ENCODE results near the gene SUMO4.
"Not testable (repeated sequence)": the region's sequence is repeated elsewhere in the genome, so short reads cannot be mapped to it uniquely, and the experiment has no call there.

The SUMO4 gene

GRCh38 chr6:149433881-149434280 lies 33.8 kb downstream of the SUMO4 start:
- DNase-seq: no peak

DNA sequence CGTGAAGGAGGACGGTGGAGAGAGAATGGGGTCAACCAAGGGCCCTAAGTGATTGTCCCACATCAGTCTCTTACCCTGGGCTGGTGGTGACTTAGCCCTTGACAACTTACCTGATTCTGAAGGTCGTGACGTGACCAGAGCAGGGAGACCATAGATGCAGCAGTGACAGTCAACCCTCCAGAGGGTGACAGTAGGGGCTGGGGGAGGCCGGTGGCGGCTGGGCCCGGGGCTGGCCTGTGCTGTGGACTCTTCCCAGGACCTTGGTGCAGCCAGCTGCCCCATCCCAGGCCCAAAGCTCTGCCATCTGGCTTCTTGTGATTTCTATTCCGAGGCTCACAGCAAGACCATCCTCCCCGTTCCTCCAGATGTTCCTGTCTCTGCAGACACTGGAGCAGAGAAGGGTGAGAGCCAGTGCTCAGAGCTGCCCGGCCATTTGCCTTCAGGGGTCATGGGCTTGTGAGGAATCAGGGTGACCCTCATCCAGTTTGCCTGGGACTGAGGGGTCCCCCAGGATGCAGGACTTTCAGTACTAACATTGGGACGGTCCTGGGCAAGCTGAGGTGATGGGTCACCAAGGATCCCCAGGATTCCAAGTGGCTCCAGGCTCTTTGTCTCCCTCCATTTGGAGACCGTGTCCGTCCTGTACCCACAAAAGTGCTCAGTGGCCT lies 36.0 kb downstream of the SUMO4 start:
- no peak for DNase-seq

DNA sequence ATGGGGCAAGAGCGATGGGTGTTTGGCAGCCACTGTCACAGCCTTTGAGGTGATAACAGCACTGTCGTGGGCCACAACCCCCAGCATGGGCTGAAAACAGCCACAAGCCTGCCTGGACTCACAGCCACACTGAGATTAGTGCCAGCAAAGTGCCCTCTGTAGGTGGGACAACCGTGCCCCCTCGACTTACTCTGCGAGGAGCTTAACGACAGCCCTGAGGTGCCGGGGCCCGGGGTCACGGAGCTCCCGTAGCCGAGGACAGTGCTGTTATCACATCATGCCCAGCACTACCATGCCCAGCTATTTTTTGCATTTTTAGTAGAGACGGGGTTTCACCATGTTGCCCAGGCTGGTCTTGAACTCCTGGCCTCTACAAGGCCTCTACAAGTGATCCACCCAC lies 36.6 kb downstream of the SUMO4 start:
- DNase-seq: no peak

GRCh38 chr6:149437212-149437611 lies 37.1 kb downstream of the SUMO4 start:
- DNase-seq: no peak

DNA sequence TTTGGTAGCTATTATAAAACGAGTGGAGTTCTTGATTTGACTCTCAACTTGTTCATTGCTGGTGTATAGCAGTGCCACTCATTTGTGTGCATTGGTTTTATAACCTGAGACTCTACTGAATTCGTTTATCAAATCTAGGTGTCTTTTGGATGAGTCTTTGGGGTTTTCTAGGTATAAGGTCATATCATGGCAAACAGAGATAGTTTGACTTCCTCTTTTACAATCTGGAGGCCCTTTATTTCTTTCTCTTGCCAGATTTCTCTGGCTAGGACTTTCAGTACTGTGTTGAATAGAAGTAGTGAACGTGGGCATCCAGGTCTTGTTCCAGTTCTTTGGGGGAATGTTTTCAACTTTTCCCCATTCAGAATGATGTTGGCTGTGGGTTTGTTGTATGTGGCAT lies 38.8 kb downstream of the SUMO4 start:
- no peak for DNase-seq

DNA sequence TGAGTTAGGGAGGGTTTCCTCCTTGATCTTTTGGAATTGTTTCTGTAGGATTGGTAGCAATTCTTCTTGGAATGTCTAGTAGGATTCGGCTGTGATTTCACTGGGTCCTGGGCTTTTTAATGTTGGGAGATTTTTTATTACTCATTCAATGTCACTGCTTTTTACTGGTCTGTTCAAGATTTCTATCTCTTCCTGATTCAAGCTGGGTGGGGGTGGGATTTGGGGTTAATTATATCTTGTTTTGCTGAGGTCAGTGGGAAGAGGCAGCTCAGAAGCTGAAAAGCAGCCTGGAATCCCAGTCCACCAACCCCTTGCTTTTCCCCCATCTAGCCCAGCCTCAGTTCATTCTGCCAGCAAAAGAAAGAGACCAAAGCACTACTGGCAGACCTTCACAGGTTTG lies 39.6 kb downstream of the SUMO4 start:
- no peak for DNase-seq

- no peak for DNase-seq
Observed at GRCh38 chr6:149440735-149441671, 40.9 kb downstream of the SUMO4 start.

DNA sequence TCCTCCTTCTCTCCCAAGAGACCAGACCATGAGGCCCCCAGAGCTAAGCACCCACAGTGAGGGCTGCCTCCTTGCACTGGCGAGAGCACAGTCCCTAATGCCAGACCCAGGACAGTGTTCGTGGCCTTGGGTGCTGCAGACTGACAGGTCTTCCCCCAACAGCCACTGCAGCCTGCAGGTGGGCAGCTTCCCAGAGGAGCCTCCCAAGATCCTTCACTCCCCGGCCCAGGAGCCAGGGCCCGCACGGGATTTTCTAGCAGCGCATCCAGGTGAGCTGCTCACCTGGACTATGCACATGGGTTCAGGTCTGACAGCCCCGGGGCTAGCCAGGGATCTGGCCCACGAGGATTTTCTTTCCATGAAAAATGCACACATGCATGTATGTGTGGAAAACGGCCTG lies 41.7 kb downstream of the SUMO4 start:
- no peak for DNase-seq

DNA sequence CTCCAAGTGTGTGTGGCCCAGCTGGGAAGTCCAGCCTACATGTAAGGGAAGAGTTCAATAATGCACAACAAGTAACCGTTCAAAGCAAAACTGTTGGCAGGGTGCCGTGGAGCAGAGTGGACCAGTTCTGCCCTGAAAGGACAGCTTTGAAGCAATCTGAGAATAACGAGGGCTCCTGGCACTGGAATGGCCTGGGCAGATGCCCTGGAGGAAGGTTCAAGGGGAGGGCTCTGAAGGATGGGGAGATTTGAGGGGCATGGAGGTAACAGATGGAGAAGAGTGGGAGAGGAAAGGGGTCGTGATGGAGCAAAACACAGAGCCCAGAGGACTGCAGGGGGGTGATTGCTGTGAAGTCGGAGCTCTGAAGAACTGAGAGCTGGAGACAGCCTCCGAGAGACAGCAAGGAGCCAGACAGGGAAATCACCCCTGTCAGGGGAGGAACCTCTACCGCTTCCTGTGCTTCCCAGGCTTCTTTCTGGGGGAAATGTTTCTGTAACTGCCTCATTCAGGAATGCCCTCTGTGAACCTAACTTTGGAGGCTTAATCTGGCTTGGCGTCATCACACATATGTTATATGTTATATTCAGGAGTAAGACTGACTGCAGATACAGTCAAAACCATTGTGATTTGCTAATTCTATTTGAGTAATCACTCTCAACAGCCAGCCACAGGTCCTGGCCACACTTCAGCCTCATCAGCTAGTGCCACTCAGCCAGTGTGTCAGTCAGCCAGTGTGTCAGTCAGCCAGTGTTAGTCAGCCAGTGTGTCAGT lies 43.5 kb downstream of the SUMO4 start:
- DNase-seq: no peak

DNA sequence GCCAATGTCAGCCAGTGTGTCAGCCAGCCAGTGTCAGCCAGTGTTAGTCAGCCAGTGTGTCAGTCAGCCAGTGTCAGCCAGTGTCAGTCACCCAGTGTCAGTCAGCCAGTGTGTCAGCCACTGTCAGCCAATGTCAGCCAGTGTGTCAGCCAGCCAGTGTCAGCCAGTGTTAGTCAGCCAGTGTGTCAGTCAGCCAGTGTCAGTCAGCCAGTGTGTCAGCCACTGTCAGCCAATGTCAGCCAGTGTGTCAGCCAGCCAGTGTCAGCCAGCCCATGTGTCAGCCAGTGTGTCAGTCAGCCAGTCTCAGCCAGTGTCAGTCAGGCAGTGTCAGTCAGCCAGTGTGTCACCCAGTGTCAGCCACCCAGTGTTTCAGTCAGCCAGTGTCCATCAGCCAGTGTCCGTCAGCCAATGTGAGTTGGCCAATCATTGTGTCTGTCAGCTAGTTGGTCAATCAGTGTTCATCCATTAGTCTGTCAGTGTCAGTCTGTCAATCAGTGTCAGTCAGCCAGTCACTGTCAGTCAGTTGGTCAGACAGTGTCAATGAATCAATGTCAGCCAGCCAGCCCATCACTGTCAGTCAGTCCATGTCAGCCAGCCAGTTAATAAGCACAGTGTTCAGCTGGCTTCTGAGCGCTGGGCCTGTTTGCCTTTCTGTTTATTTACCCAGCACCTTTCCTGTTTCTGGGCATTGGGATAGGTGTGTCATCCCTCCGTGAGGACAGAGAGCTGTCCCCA lies 44.5 kb downstream of the SUMO4 start:
- not testable (repeated sequence) for DNase-seq

DNA sequence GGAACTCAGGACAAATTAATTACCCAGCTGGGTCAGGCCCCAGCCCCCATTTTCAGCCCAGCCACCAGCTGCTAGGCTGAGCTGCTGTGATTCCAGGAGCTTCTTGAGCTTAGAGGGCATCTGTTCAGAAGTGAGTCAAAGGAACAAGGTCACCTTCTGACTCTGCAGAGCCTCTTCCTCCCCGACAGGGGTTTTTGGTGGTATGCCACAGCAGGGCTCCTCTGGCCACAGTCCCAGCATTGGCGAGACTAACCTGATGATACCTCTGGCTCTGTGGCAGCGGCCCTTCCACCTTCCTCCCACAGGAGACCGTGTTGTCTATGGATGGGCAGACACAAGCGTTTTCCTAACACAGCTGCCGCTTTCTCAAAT lies 45.0 kb downstream of the SUMO4 start:
- no peak for DNase-seq

GRCh38 chr6:149445573-149445972 lies 45.5 kb downstream of the SUMO4 start:
- no peak for DNase-seq

DNA sequence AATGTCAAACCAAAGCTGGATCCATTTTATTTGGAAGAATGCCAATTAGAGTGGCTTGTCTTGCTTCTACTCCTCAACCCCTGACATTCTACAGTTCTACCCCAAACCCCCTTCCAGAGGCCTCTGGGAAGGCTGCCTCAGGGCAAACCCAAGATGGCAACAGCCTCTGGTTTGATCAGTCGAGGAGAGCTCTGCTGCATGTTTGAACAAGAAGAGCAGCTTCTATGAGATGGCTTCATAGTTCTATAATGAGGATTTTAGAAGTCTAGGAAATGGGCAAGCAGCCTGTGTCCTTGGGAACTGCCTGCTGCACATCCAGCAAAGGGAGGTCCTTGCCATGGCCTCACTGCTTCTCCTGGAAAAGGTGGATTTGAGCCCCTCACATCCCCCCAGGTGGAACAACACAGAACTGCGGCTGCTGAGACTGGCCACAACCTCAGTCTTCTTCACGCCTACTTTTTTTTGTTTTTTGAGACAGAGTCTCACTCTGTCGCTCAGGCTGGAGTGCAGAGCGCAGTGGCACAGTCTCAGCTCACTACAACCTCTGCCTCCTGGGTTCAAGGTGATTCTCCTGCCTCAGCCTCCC lies 46.8 kb downstream of the SUMO4 start:
- DNase-seq: no peak

- DNase-seq: no peak
Observed at GRCh38 chr6:149448821-149449453, 48.9 kb downstream of the SUMO4 start.

GRCh38 chr6:149449831-149450678 lies 50.0 kb downstream of the SUMO4 start:
- no peak for DNase-seq

Data from activated T-cell treated with anti-CD3 and anti-CD28 coated beads for 4 hours (primary cell).